Measurements from ENCODE around the gene COX17. TPM values are rescaled to one million over a fixed set of nuclear protein-coding genes. Genes with fewer than 3 reads are reported as not detected.

Gene COX17
- total RNA-seq, 1 experiment from 2014 or later = 51.6 TPM

DNA sequence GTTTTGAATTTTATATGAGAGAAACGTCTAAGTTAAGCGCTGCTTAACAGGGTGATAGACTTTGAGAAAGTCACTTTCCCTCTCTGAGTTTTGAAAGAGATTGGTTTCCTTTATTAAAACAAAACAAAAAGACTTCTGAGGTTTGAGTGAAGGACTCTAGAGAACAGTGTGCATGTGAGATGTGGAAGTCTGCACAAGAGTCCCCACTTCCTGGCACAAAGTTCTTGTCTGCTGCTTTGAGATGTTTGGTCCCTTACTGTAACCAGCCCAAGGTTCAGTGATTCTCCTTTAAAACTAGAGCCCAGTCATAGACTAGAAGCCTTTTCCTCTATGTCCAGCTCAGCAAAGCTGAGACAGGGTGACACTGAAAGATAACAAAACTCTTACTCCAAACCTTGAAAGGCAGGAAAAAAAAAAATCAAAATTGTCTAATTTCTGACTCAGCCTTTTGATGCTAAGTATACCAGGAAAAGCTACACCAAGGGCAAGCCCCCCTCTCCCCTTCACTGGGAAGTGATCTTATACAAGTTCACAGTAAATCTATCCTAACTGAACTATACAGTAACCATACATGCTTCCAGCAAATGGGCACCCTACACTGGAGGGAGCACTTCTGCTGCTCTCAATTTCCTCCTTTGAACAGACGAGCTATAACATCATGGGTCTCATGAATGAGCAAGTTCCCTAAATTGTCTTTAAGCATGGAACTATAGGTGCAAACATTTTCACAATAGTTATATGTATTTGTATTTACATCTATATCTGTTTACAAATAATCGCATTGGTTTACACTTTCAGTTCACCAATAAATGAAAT lies 19.1 kb downstream of the COX17 start:
- 0 out of 4 replicates have a peak, but pooled peaks cover 0 to 4% of the 10 kb centered on the region in 2 experiments for H3K4me1 ChIP-seq (ENCODE audit: control insufficient read depth in 1 of 2, insufficient read depth in 2 of 2, low read length in 2 of 2)
- POLR2A ChIA-PET = no interaction called here
- no peaks in the 10 kb centered on the region; the same call in 1 of the 2 replicates for H3K27me3 ChIP-seq (ENCODE audit: insufficient read depth, low read length)
- no peaks in the 10 kb centered on the region for H3K36me3 ChIP-seq (ENCODE audit: control insufficient read depth in 1 of 2, insufficient read depth in 2 of 2, low read length in 2 of 2)
- RAD21 ChIA-PET (ENCODE audit: low non-redundant PET in 1 of 2, low total read pairs in 2 of 2, uncharacterized antibody in 2 of 2, unreplicated experiment in 2 of 2) = no interaction called here
- no peaks in the 10 kb centered on the region for H3K79me2 ChIP-seq (ENCODE audit: insufficient read depth, low read length)
- DNase-seq (ENCODE audit: low read depth, low spot score) (no peak), ATAC-seq (no peak)
- H3K9me2 ChIP-seq (ENCODE audit: insufficient read depth) = no peaks in the 10 kb centered on the region
- no peak overlapping the region for H2AFZ ChIP-seq (ENCODE audit: low read depth, low read length, poor library complexity, severe bottlenecking)
- intact Hi-C loops (cut with micrococcal nuclease) = no loop called here
- H3K4me3 ChIP-seq (replicated peaks in 1 of 2; ENCODE audit: low read depth in 1 of 2, low read length in 2 of 2) = no peak overlapping the region
- H3K27ac ChIP-seq (ENCODE audit: low read depth, low read length) = no peak overlapping the region
- BruUV-seq (replicated peaks) = no TSS peak
- H3K4me2 ChIP-seq (ENCODE audit: low read length) = no peak overlapping the region
- no peak overlapping the region for H3K9ac ChIP-seq (ENCODE audit: low read length)
- no peaks in the 10 kb centered on the region for H3K9me3 ChIP-seq (ENCODE audit: control insufficient read depth in 1 of 2, insufficient read depth in 1 of 2, low read depth in 1 of 2, low read length in 2 of 2)
- no peaks in the 10 kb centered on the region for H4K20me1 ChIP-seq (ENCODE audit: insufficient read depth)
- TF ChIP-seq, protein P1, sequence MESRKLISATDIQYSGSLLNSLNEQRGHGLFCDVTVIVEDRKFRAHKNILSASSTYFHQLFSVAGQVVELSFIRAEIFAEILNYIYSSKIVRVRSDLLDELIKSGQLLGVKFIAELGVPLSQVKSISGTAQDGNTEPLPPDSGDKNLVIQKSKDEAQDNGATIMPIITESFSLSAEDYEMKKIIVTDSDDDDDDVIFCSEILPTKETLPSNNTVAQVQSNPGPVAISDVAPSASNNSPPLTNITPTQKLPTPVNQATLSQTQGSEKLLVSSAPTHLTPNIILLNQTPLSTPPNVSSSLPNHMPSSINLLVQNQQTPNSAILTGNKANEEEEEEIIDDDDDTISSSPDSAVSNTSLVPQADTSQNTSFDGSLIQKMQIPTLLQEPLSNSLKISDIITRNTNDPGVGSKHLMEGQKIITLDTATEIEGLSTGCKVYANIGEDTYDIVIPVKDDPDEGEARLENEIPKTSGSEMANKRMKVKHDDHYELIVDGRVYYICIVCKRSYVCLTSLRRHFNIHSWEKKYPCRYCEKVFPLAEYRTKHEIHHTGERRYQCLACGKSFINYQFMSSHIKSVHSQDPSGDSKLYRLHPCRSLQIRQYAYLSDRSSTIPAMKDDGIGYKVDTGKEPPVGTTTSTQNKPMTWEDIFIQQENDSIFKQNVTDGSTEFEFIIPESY (IDR thresholded peaks at IDR 0.05; ENCODE audit: extremely low read depth, insufficient replicate concordance, low read length) = no peak
- TF ChIP-seq, protein P2, sequence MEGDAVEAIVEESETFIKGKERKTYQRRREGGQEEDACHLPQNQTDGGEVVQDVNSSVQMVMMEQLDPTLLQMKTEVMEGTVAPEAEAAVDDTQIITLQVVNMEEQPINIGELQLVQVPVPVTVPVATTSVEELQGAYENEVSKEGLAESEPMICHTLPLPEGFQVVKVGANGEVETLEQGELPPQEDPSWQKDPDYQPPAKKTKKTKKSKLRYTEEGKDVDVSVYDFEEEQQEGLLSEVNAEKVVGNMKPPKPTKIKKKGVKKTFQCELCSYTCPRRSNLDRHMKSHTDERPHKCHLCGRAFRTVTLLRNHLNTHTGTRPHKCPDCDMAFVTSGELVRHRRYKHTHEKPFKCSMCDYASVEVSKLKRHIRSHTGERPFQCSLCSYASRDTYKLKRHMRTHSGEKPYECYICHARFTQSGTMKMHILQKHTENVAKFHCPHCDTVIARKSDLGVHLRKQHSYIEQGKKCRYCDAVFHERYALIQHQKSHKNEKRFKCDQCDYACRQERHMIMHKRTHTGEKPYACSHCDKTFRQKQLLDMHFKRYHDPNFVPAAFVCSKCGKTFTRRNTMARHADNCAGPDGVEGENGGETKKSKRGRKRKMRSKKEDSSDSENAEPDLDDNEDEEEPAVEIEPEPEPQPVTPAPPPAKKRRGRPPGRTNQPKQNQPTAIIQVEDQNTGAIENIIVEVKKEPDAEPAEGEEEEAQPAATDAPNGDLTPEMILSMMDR (IDR thresholded peaks at IDR 0.05 in 2 of 3, conservative IDR thresholded peaks at IDR 0.05 in 1 of 3; ENCODE audit: borderline replicate concordance in 1 of 3, insufficient read depth in 1 of 3, low read depth in 2 of 3, low read length in 2 of 3) = no peak
- TF ChIP-seq POLR2AphosphoS5 (IDR thresholded peaks at IDR 0.05; ENCODE audit: low read depth, low read length) = no peak
- TF ChIP-seq SRF (IDR thresholded peaks at IDR 0.05; ENCODE audit: low read depth) = no peak
- TF ChIP-seq TCF7L2 (IDR thresholded peaks at IDR 0.05; ENCODE audit: borderline replicate concordance, extremely low read depth, insufficient read depth, insufficient read length) = no peak
- no peak for TF ChIP-seq ZNF274 (IDR thresholded peaks at IDR 0.05; ENCODE audit: low read depth, low read length)
- TF ChIP-seq POLR2A (IDR thresholded peaks at IDR 0.05; ENCODE audit: borderline replicate concordance, extremely low read depth, insufficient read depth, insufficient read length) = no peak
- no peak for TF ChIP-seq CBX3 (IDR thresholded peaks at IDR 0.05; ENCODE audit: low read depth)
- no peak for TF ChIP-seq ZFX (IDR thresholded peaks at IDR 0.05)
- no peak for TF ChIP-seq SIN3A (IDR thresholded peaks at IDR 0.05; ENCODE audit: low read depth)
- TF ChIP-seq, protein P3, sequence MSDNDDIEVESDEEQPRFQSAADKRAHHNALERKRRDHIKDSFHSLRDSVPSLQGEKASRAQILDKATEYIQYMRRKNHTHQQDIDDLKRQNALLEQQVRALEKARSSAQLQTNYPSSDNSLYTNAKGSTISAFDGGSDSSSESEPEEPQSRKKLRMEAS (IDR thresholded peaks at IDR 0.05) = no peak
- no peak for TF ChIP-seq EZH2 (IDR thresholded peaks at IDR 0.05)
- no peak for TF ChIP-seq CEBPB (IDR thresholded peaks at IDR 0.05; ENCODE audit: low read depth)
- no peak for TF ChIP-seq JUND (IDR thresholded peaks at IDR 0.05)
- TF ChIP-seq EGR1 (IDR thresholded peaks at IDR 0.05; ENCODE audit: low read depth) = no peak
- CTCF ChIA-PET = no interaction called here
